NT2/D1 (cell line): ENCODE results near the gene ABHD6.

Experiments used
- YY1 ChIP-seq: IDR thresholded peaks from 2 replicates; pipeline ENCODE4 v1.6.1; 2011; ENCODE audit not compliant: insufficient read length, insufficient read depth
- ZNF274 ChIP-seq: IDR thresholded peaks from 2 replicates; pipeline ENCODE4 v1.6.1; 2011; ENCODE audit warnings: mild to moderate bottlenecking, low read depth, low read length

GRCh38 chr3:58235970-58236369 is 1.6 kb upstream of the ABHD6 start:
- TF ChIP-seq ZNF274 (no peak), YY1 (no peak)
